Fibroblast of lung (primary cell): ENCODE results near the gene NUP107. TPM values are rescaled to one million over a fixed set of nuclear protein-coding genes. Genes with fewer than 3 reads are reported as not detected.

Experiments used
- DNase-seq, 2 donors: peaks; one replicate each; pipeline versions ENCODE4 v3.0.0 to v3.0.0-alpha.2; 2010; ENCODE audit warnings: low read depth in 2 of 2
- H2AFZ ChIP-seq: 2 replicates; pipeline ENCODE4 v1.5.1; 2012; ENCODE audit warnings: low read length, control low read depth, inconsistent platforms
- H3K27ac ChIP-seq: 2 replicates; pipeline ENCODE4 v1.5.1; 2011; ENCODE audit warnings: low read length, control low read depth; ENCODE audit not compliant: insufficient read depth
- H3K27me3 ChIP-seq: 2 replicates; pipeline ENCODE4 v1.5.1; 2011; ENCODE audit warnings: mild to moderate bottlenecking, low read length; ENCODE audit not compliant: control insufficient read depth, insufficient read depth
- H3K36me3 ChIP-seq: 2 replicates; pipeline ENCODE4 v1.5.1; 2011; ENCODE audit warnings: low read length; ENCODE audit not compliant: control insufficient read depth, insufficient read depth
- H3K4me1 ChIP-seq: 2 replicates; pipeline ENCODE4 v1.5.1; 2011; ENCODE audit warnings: low read length; ENCODE audit not compliant: control insufficient read depth, insufficient read depth; ENCODE audit errors: extremely low read depth
- H3K4me2 ChIP-seq: 2 replicates; pipeline ENCODE4 v1.5.1; 2011; ENCODE audit warnings: low read length, control low read depth; ENCODE audit not compliant: insufficient read depth; ENCODE audit errors: extremely low read depth
- H3K4me3 ChIP-seq, 4 experiments: fragments of 200-600 bp in 1 of 4; sonication (generic) in 1 of 4; replicated peaks in 1 of 4; 2 replicates each; pipeline ENCODE4 v1.5.1; 2011 to 2016; ENCODE audit warnings: low read length in 4 of 4, low read depth in 3 of 4, mild to moderate bottlenecking in 3 of 4, control low read depth in 2 of 4, inconsistent platforms in 1 of 4, mixed read lengths in 1 of 4; ENCODE audit not compliant: insufficient read depth in 1 of 4; ENCODE audit errors: control extremely low read depth in 1 of 4
- H3K79me2 ChIP-seq: 2 replicates; pipeline ENCODE4 v1.5.1; 2012; ENCODE audit warnings: mild to moderate bottlenecking, low read length, inconsistent platforms; ENCODE audit not compliant: control insufficient read depth, insufficient read depth
- H3K9ac ChIP-seq: 2 replicates; pipeline ENCODE4 v1.5.1; 2011; ENCODE audit warnings: mild to moderate bottlenecking, low read length, control low read depth; ENCODE audit not compliant: insufficient read depth
- H3K9me3 ChIP-seq: 2 replicates; pipeline ENCODE4 v1.5.1; 2012; ENCODE audit warnings: low read depth, low read length; ENCODE audit not compliant: control insufficient read depth, insufficient read depth
- H4K20me1 ChIP-seq: 2 replicates; pipeline ENCODE4 v1.5.1; 2011; ENCODE audit warnings: low read length; ENCODE audit not compliant: control insufficient read depth, insufficient read depth; ENCODE audit errors: extremely low read depth
- CTCF ChIP-seq, 2 donors: IDR thresholded peaks in 1 of 2; conservative IDR thresholded peaks in 1 of 2; 1 replicate in 1 of 2; 2 replicates in 1 of 2; pipeline ENCODE4 v1.5.1; 2011 to 2012; ENCODE audit warnings: low read length in 2 of 2, control low read depth in 1 of 2, inconsistent platforms in 1 of 2, low read depth in 1 of 2, mild to moderate bottlenecking in 1 of 2
- EZH2 ChIP-seq: IDR thresholded peaks from 2 replicates; pipeline ENCODE4 v1.5.1; 2012; ENCODE audit warnings: low read length, control low read depth, mild to moderate bottlenecking; ENCODE audit errors: missing control alignments
- polyA plus RNA-seq, 2 donors: library from polyadenylated mRNA; depleted of rRNA in 1 of 2; stranded (reverse) in 1 of 2; unstranded in 1 of 2; fragments of >200 nt; gene quantifications; 2 replicates each; pipeline ENCODE4 v1.2.1, GENCODE V29; 2011 to 2012; ENCODE audit warnings: missing spikeins in 1 of 2
- total RNA-seq: library from RNA; depleted of rRNA; stranded (reverse); fragments of >200 nt; gene quantifications from 2 replicates; pipeline ENCODE4 v1.2.1, GENCODE V29; 2014

Gene NUP107
- total and polyA plus RNA-seq, 2 donors (not counting 1 experiment from before 2014, with no cell fraction given): 24.6 to 37.7 TPM

- no peaks in the 10 kb centered on the region for H3K36me3 ChIP-seq
- peak; percentile 19 to 82 for DNase-seq
- no peaks in the 10 kb centered on the region for H3K79me2 ChIP-seq
- no peak overlapping the region for H3K4me2 ChIP-seq
- no peak overlapping the region for H3K9ac ChIP-seq
- no peak overlapping the region for H3K4me3 ChIP-seq
- peak overlapping the region; percentile 36 for H3K27ac ChIP-seq
- H4K20me1 ChIP-seq: no peaks in the 10 kb centered on the region
- no peak for TF ChIP-seq EZH2
- TF ChIP-seq CTCF (conservative IDR thresholded peaks at IDR 0.05 in 1 of 2, IDR thresholded peaks at IDR 0.05 in 1 of 2; ENCODE audit: low read depth in 1 of 2, low read length in 2 of 2): no peak
- H3K27me3 ChIP-seq: no peaks in the 10 kb centered on the region
- no peaks in the 10 kb centered on the region for H3K9me3 ChIP-seq
- peaks cover 5% of the 10 kb centered on the region for H3K4me1 ChIP-seq
- H2AFZ ChIP-seq: no peak overlapping the region
Observed at GRCh38 chr12:68733661-68734071, 46.9 kb downstream of the NUP107 start.

GRCh38 chr12:68739891-68740290, 53.1 kb downstream of the NUP107 start:
- H3K4me1 ChIP-seq: peaks cover 2% of the 10 kb centered on the region
- no peaks in the 10 kb centered on the region for H3K27me3 ChIP-seq
- no peaks in the 10 kb centered on the region for H4K20me1 ChIP-seq
- no peak overlapping the region for H2AFZ ChIP-seq
- DNase-seq: no peak
- H3K4me2 ChIP-seq: no peak overlapping the region
- no peaks in the 10 kb centered on the region for H3K36me3 ChIP-seq
- no peak overlapping the region for H3K4me3 ChIP-seq
- TF ChIP-seq CTCF (conservative IDR thresholded peaks at IDR 0.05 in 1 of 2, IDR thresholded peaks at IDR 0.05 in 1 of 2; ENCODE audit: low read depth in 1 of 2, low read length in 2 of 2) (no peak), EZH2 (no peak)
- no peaks in the 10 kb centered on the region for H3K79me2 ChIP-seq
- no peaks in the 10 kb centered on the region for H3K9me3 ChIP-seq
- no peak overlapping the region for H3K9ac ChIP-seq
- no peak overlapping the region for H3K27ac ChIP-seq

- peaks cover 7% of the 10 kb centered on the region for H3K79me2 ChIP-seq
- no peak overlapping the region for H3K4me2 ChIP-seq
- no peak for DNase-seq
- no peak overlapping the region for H3K9ac ChIP-seq
- no peak overlapping the region for H2AFZ ChIP-seq
- H3K4me1 ChIP-seq: peaks cover 2% of the 10 kb centered on the region
- no peaks in the 10 kb centered on the region for H3K9me3 ChIP-seq
- H3K4me3 ChIP-seq: no peak overlapping the region
- H3K27ac ChIP-seq: no peak overlapping the region
- TF ChIP-seq EZH2 (no peak), CTCF (conservative IDR thresholded peaks at IDR 0.05 in 1 of 2, IDR thresholded peaks at IDR 0.05 in 1 of 2; ENCODE audit: low read depth in 1 of 2, low read length in 2 of 2) (no peak)
- no peaks in the 10 kb centered on the region for H3K27me3 ChIP-seq
- no peaks in the 10 kb centered on the region for H3K36me3 ChIP-seq
- H4K20me1 ChIP-seq: no peaks in the 10 kb centered on the region
Observed at GRCh38 chr12:68743356-68743755, 56.6 kb downstream of the NUP107 start.
